ENCODE measurements around the gene CPNE7. TPM values are rescaled to one million over a fixed set of nuclear protein-coding genes. Genes with fewer than 3 reads are reported as not detected.

CPNE7 gene
- total and polyA plus RNA-seq, 2 of the 4 experiments (the other 2 are of a cell fraction): 5.4 to 17.4 TPM

GRCh38 chr16:89549007-89549700 is 26.4 kb upstream of the CPNE7 start:
- intact Hi-C loops (cut with micrococcal nuclease): no loop called here
- H3K9ac ChIP-seq (ENCODE audit: low read depth, low read length): no peak overlapping the region
- no peak overlapping the region for H2AFZ ChIP-seq (replicated peaks; ENCODE audit: low read length, poor library complexity)
- BruUV-seq (replicated peaks): no TSS peak
- 99% methylated on average over 10 of the region's 10 CpGs; no CpG with 5 or more reads in 1 of the 2 experiments for WGBS, 2 experiments (ENCODE audit: extremely low coverage in 2 of 2, insufficient read length in 1 of 2)
- H2AK5ac ChIP-seq (ENCODE audit: low read depth, low read length): no peak overlapping the region
- H4K5ac ChIP-seq (ENCODE audit: low read depth, low read length): no peak overlapping the region
- POLR2A ChIA-PET (ENCODE audit: unreplicated experiment): no interaction called here
- H3K14ac ChIP-seq (replicated peaks; ENCODE audit: low read depth, low read length): no peak overlapping the region
- no peak overlapping the region for H3K56ac ChIP-seq (ENCODE audit: extremely low read depth, insufficient read depth, low read length)
- TF ChIP-seq RFX5 (IDR thresholded peaks at IDR 0.05; ENCODE audit: low read depth, low read length) (no peak), FOS (IDR thresholded peaks at IDR 0.05; ENCODE audit: low read depth, low read length) (no peak), MXI1 (IDR thresholded peaks at IDR 0.05; ENCODE audit: borderline replicate concordance, low read depth, low read length) (no peak), USF2 (IDR thresholded peaks at IDR 0.05; ENCODE audit: low read depth, low read length) (no peak), BHLHE40 (IDR thresholded peaks at IDR 0.05; ENCODE audit: low read depth, low read length) (no peak), ELK1 (IDR thresholded peaks at IDR 0.05; ENCODE audit: borderline replicate concordance, low read depth, low read length) (no peak), POLR2A (IDR thresholded peaks at IDR 0.05; ENCODE audit: low read depth, low read length) (no peak), CHD1 (IDR thresholded peaks at IDR 0.05; ENCODE audit: low read depth, low read length) (no peak), RAD21 (IDR thresholded peaks at IDR 0.05; ENCODE audit: low read length) (no peak), RCOR1 (IDR thresholded peaks at IDR 0.05; ENCODE audit: insufficient replicate concordance, low read length) (no peak), MAFK (IDR thresholded peaks at IDR 0.05; ENCODE audit: low read depth, low read length) (no peak), CTCF (conservative IDR thresholded peaks at IDR 0.05; ENCODE audit: low read depth, low read length) (no peak), CEBPB (IDR thresholded peaks at IDR 0.05; ENCODE audit: low read depth, low read length) (no peak), NFE2L2 (IDR thresholded peaks at IDR 0.05; ENCODE audit: low read depth, low read length) (no peak), MAZ (IDR thresholded peaks at IDR 0.05; ENCODE audit: borderline replicate concordance, low read depth, low read length) (no peak), SMC3 (IDR thresholded peaks at IDR 0.05; ENCODE audit: low read depth, low read length) (no peak)
- no peak overlapping the region for H4K91ac ChIP-seq (ENCODE audit: insufficient read depth, low read depth, low read length)
- H3K9me3 ChIP-seq (ENCODE audit: control insufficient read depth, insufficient read depth, low read length): no peaks in the 10 kb centered on the region
- H2BK120ac ChIP-seq (ENCODE audit: low read depth, low read length): no peak overlapping the region
- no peak overlapping the region for H3K27ac ChIP-seq (ENCODE audit: insufficient read depth, low read length)
- no peak overlapping the region for H3K23ac ChIP-seq (ENCODE audit: low read depth, low read length)
- dilution Hi-C loops (cut with HindIII; ENCODE audit: low sequenced_read_pairs, unreplicated experiment): no loop called here
- no peaks in the 10 kb centered on the region for H3K4me1 ChIP-seq (ENCODE audit: control insufficient read depth, insufficient read depth, low read length)
- H2BK5ac ChIP-seq (ENCODE audit: low read depth, low read length, poor library complexity, severe bottlenecking): no peak overlapping the region
- H3K79me1 ChIP-seq (ENCODE audit: low read depth in 1 of 2, low read length in 2 of 2): peaks cover 3 to 19% of the 10 kb centered on the region in 2 experiments; a peak in 2 of 4 replicates
- H4K8ac ChIP-seq (ENCODE audit: low read depth in 2 of 2, low read length in 2 of 2): no peak overlapping the region
- no peak overlapping the region for H3K4me2 ChIP-seq (ENCODE audit: low read depth, low read length)
- no peaks in the 10 kb centered on the region for H3K27me3 ChIP-seq (ENCODE audit: control insufficient read depth, insufficient read depth, low read length)
- H2BK20ac ChIP-seq (ENCODE audit: low read depth, low read length): no peak overlapping the region
- peaks cover 3% of the 10 kb centered on the region; the same call in 1 of the 2 replicates for H4K20me1 ChIP-seq (ENCODE audit: insufficient read depth, low read length)
- H3K4ac ChIP-seq (ENCODE audit: low read depth, low read length): no peak overlapping the region
- H3K18ac ChIP-seq (ENCODE audit: low read depth, low read length): no peak overlapping the region
- peaks cover 70% of the 10 kb centered on the region for H3K36me3 ChIP-seq (ENCODE audit: control insufficient read depth, insufficient read depth, low read length)
- no peak overlapping the region for H2AK9ac ChIP-seq (replicated peaks; ENCODE audit: low read depth, low read length, poor library complexity)
- H3K9me1 ChIP-seq (ENCODE audit: insufficient read depth, low read length): no peaks in the 10 kb centered on the region
- no peak for DNase-seq
- in situ Hi-C loops (cut with MboI; ENCODE audit: low sequenced_read_pairs): no loop called here
- ATAC-seq (ENCODE audit: low read depth): no peak
- H3K4me3 ChIP-seq (ENCODE audit: insufficient read depth, low read depth, low read length): no peak overlapping the region
- no peak overlapping the region for H2BK15ac ChIP-seq (ENCODE audit: low read depth, low read length)
- CTCF ChIA-PET: interaction anchor here (1.2 kb wide), 1 partner anchor 9 kb away, joined by 5 read pairs; no protein-coding TSS in a partner anchor
